ENCODE measurements around the gene SUFU. TPM values are rescaled to one million over a fixed set of nuclear protein-coding genes. Genes with fewer than 3 reads are reported as not detected.

The SUFU gene
- total and polyA plus RNA-seq, 4 donors = 3.5 to 14.8 (median 9.8) TPM

GRCh38 chr10:102579328-102579727 is 75.6 kb downstream of the SUFU start:
- H3K36me3 ChIP-seq (ENCODE audit: control insufficient read depth in 4 of 4, insufficient read depth in 4 of 4, low read length in 4 of 4) = no peaks in the 10 kb centered on the region
- ATAC-seq (ENCODE audit: insufficient read depth, low FRiP score) (no peak), DNase-seq (peak; percentile 32 to 81 (median 66))
- peak overlapping the region in 1 of 2 donors; percentile 80 for H3K9ac ChIP-seq (ENCODE audit: insufficient read depth in 1 of 2, low read length in 2 of 2)
- 29 to 44% methylated on average over 7 of the region's 7 CpGs for WGBS, 2 donors
- H3K27me3 ChIP-seq (ENCODE audit: control insufficient read depth in 3 of 3, insufficient read depth in 3 of 3, low read length in 2 of 3) = no peaks in the 10 kb centered on the region
- no peaks in the 10 kb centered on the region for H3K9me3 ChIP-seq (ENCODE audit: control insufficient read depth in 4 of 4, insufficient read depth in 3 of 4, low read length in 3 of 4)
- no peak for TF ChIP-seq CTCF (IDR thresholded peaks at IDR 0.05; ENCODE audit: control extremely low read depth, extremely low read depth)
- no peak overlapping the region for H3K4me3 ChIP-seq
- H3K27ac ChIP-seq (ENCODE audit: low read depth in 1 of 2, low read length in 1 of 2) = peak overlapping the region in 1 of 2 donors; percentile 68
- H3K4me1 ChIP-seq (ENCODE audit: control insufficient read depth in 5 of 5, insufficient read depth in 5 of 5, low read length in 5 of 5) = peaks cover 8 to 29% (median 13%) of the 10 kb centered on the region in 5 donors

GRCh38 chr10:102580230-102580629 is 76.5 kb downstream of the SUFU start:
- peak overlapping the region in 1 of 2 donors; percentile 42 for H3K27ac ChIP-seq (ENCODE audit: low read depth in 1 of 2, low read length in 1 of 2)
- H3K36me3 ChIP-seq (ENCODE audit: control insufficient read depth in 4 of 4, insufficient read depth in 4 of 4, low read length in 4 of 4) = no peaks in the 10 kb centered on the region
- no peak overlapping the region for H3K4me3 ChIP-seq
- H3K27me3 ChIP-seq (ENCODE audit: control insufficient read depth in 3 of 3, insufficient read depth in 3 of 3, low read length in 2 of 3) = no peaks in the 10 kb centered on the region
- ATAC-seq (ENCODE audit: insufficient read depth, low FRiP score) = no peak
- WGBS, 2 donors = 45 to 50% methylated on average over 4 of the region's 4 CpGs
- peak overlapping the region in 1 of 2 donors; percentile 28 for H3K9ac ChIP-seq (ENCODE audit: insufficient read depth in 1 of 2, low read length in 2 of 2)
- H3K9me3 ChIP-seq (ENCODE audit: control insufficient read depth in 4 of 4, insufficient read depth in 3 of 4, low read length in 3 of 4) = no peaks in the 10 kb centered on the region
- peaks cover 8 to 29% (median 13%) of the 10 kb centered on the region in 5 donors for H3K4me1 ChIP-seq (ENCODE audit: control insufficient read depth in 5 of 5, insufficient read depth in 5 of 5, low read length in 5 of 5)
- no peak for TF ChIP-seq CTCF (IDR thresholded peaks at IDR 0.05; ENCODE audit: control extremely low read depth, extremely low read depth)
- peak in 2 of 3 donors; percentile 15 to 41 for DNase-seq

GRCh38 chr10:102581401-102581800 is 77.6 kb downstream of the SUFU start:
- no peaks in the 10 kb centered on the region for H3K36me3 ChIP-seq (ENCODE audit: control insufficient read depth in 4 of 4, insufficient read depth in 4 of 4, low read length in 4 of 4)
- DNase-seq (no peak), ATAC-seq (ENCODE audit: insufficient read depth, low FRiP score) (no peak)
- peak overlapping the region in 1 of 2 donors; percentile 2 for H3K27ac ChIP-seq (ENCODE audit: low read depth in 1 of 2, low read length in 1 of 2)
- no peaks in the 10 kb centered on the region for H3K27me3 ChIP-seq (ENCODE audit: control insufficient read depth in 3 of 3, insufficient read depth in 3 of 3, low read length in 2 of 3)
- H3K4me1 ChIP-seq (ENCODE audit: control insufficient read depth in 5 of 5, insufficient read depth in 5 of 5, low read length in 5 of 5) = peaks cover 8 to 29% (median 13%) of the 10 kb centered on the region in 5 donors
- WGBS, 2 donors = 87 to 93% methylated on average over 8 of the region's 8 CpGs
- no peaks in the 10 kb centered on the region for H3K9me3 ChIP-seq (ENCODE audit: control insufficient read depth in 4 of 4, insufficient read depth in 3 of 4, low read length in 3 of 4)
- no peak overlapping the region for H3K9ac ChIP-seq (ENCODE audit: insufficient read depth in 1 of 2, low read length in 2 of 2)
- H3K4me3 ChIP-seq = no peak overlapping the region
- no peak for TF ChIP-seq CTCF (IDR thresholded peaks at IDR 0.05; ENCODE audit: control extremely low read depth, extremely low read depth)

Data from lung (tissue), 12 donors.